Osteoblast (primary cell): Measurements from ENCODE around the gene NQO2. TPM values are rescaled to one million over a fixed set of nuclear protein-coding genes. Genes with fewer than 3 reads are reported as not detected.

Experiments used
- DNase-seq: peaks from one replicate; pipeline ENCODE4 v3.0.0; 2011; ENCODE audit warnings: low spot score, mixed read lengths; ENCODE audit not compliant: insufficient read length; ENCODE audit errors: missing footprints
- H2AFZ ChIP-seq: 2 replicates; pipeline ENCODE4 v1.6.0; 2011; ENCODE audit warnings: mild to moderate bottlenecking, low read length
- H3K27ac ChIP-seq: 2 replicates; pipeline ENCODE4 v1.5.1; 2011; ENCODE audit warnings: mild to moderate bottlenecking, low read depth, low read length, moderate library complexity
- H3K27me3 ChIP-seq: 2 replicates; pipeline ENCODE4 v1.6.0; 2012; ENCODE audit warnings: mild to moderate bottlenecking, control low read depth, inconsistent platforms, low read length, moderate library complexity; ENCODE audit not compliant: insufficient read depth
- H3K36me3 ChIP-seq: 2 replicates; pipeline ENCODE4 v1.5.1; 2011; ENCODE audit warnings: mild to moderate bottlenecking, low read length, control low read depth, moderate library complexity; ENCODE audit not compliant: insufficient read depth
- H3K4me1 ChIP-seq: 2 replicates; pipeline ENCODE4 v1.5.1; 2011; ENCODE audit warnings: mild to moderate bottlenecking, low read length, control low read depth, moderate library complexity; ENCODE audit not compliant: insufficient read depth
- H3K4me2 ChIP-seq: 2 replicates; pipeline ENCODE4 v1.6.0; 2011; ENCODE audit warnings: mild to moderate bottlenecking, low read length; ENCODE audit not compliant: insufficient read depth
- H3K4me3 ChIP-seq: fragments of 200-600 bp; sonication (generic); 3 replicates; pipeline ENCODE4 v1.5.1; 2012; ENCODE audit warnings: mild to moderate bottlenecking, low read length, inconsistent platforms; ENCODE audit not compliant: insufficient read depth
- H3K79me2 ChIP-seq: 2 replicates; pipeline ENCODE4 v1.6.0; 2012; ENCODE audit warnings: mild to moderate bottlenecking, low read length, control low read depth, inconsistent platforms; ENCODE audit not compliant: insufficient read depth
- H3K9me3 ChIP-seq: 2 replicates; pipeline ENCODE4 v1.5.1; 2011; ENCODE audit warnings: low read depth, low read length, control low read depth
- H4K20me1 ChIP-seq: 2 replicates; pipeline ENCODE4 v1.6.0; 2012; ENCODE audit warnings: mild to moderate bottlenecking, low read length, control low read depth; ENCODE audit not compliant: insufficient read depth
- total RNA-seq: library from RNA; depleted of rRNA; stranded (reverse); fragments of >200 nt; gene quantifications from 2 replicates; pipeline ENCODE4 v1.2.3, GENCODE V29; 2012
- TF ChIP-seq, protein P1 (sequence below): IDR thresholded peaks from 2 replicates; pipeline ENCODE4 v1.5.1; 2011; ENCODE audit warnings: mild to moderate bottlenecking, low read depth, low read length, moderate library complexity; ENCODE audit errors: extremely low read depth

Gene NQO2
- total RNA-seq, 1 donor, result 45.2 TPM

DNA sequence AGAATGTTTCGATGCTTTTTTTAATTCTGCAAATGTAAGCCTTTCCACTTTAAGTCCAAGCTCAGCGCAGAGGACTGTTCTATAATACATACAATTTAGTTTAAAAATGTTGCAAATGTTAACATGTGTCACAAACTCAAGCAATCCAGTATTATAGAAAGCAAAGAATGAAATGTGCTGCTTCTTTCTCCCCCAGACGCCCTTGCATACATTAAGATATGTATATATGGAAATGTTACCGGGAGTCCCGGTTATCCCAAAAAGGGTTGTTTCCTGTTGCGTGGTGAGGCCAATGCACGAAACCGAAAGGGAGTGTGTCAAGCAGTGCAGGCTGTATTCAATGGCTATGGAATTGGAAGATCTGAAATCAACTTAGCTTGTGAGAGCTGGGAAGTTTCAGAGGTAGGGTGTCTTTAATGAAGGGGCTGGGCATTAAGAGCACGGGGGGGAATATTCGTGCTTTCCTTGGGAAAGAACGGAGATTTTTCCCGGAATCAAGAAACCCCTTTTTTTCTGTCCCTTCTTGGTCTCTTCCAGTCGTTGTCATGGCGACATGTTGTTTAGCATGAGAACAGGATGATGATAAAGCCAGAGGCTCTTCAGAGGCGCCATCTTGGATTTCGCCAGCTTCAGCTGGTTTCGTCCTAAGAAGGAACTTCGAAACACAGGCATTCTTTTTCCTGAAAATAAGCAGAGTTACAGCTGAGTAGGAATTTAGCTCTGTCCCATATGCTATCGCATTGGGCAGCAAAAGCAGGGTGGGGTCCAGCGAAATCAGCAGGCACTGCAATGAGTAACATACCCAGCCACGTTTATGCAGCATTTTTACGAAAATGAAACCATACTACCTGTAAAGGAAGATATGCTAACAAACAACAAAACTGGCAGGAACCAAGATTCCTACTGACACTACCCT lies 10.1 kb upstream of the NQO2 start:
- Histone ChIP-seq H3K36me3 (no peaks in the 10 kb centered on the region), H3K27me3 (no peaks in the 10 kb centered on the region), H3K27ac (peak overlapping the region; percentile 100), H3K79me2 (no peaks in the 10 kb centered on the region), H3K4me1 (peaks cover 26% of the 10 kb centered on the region), H3K9me3 (no peaks in the 10 kb centered on the region), H3K4me2 (peak overlapping the region; percentile 98), H4K20me1 (no peaks in the 10 kb centered on the region), H2AFZ (peak overlapping the region; percentile 72), H3K4me3 (peak overlapping the region; percentile 85)
- DNase-seq, result peak; percentile 91
- TF ChIP-seq, protein P1, sequence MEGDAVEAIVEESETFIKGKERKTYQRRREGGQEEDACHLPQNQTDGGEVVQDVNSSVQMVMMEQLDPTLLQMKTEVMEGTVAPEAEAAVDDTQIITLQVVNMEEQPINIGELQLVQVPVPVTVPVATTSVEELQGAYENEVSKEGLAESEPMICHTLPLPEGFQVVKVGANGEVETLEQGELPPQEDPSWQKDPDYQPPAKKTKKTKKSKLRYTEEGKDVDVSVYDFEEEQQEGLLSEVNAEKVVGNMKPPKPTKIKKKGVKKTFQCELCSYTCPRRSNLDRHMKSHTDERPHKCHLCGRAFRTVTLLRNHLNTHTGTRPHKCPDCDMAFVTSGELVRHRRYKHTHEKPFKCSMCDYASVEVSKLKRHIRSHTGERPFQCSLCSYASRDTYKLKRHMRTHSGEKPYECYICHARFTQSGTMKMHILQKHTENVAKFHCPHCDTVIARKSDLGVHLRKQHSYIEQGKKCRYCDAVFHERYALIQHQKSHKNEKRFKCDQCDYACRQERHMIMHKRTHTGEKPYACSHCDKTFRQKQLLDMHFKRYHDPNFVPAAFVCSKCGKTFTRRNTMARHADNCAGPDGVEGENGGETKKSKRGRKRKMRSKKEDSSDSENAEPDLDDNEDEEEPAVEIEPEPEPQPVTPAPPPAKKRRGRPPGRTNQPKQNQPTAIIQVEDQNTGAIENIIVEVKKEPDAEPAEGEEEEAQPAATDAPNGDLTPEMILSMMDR, result peak; percentile 15

DNA sequence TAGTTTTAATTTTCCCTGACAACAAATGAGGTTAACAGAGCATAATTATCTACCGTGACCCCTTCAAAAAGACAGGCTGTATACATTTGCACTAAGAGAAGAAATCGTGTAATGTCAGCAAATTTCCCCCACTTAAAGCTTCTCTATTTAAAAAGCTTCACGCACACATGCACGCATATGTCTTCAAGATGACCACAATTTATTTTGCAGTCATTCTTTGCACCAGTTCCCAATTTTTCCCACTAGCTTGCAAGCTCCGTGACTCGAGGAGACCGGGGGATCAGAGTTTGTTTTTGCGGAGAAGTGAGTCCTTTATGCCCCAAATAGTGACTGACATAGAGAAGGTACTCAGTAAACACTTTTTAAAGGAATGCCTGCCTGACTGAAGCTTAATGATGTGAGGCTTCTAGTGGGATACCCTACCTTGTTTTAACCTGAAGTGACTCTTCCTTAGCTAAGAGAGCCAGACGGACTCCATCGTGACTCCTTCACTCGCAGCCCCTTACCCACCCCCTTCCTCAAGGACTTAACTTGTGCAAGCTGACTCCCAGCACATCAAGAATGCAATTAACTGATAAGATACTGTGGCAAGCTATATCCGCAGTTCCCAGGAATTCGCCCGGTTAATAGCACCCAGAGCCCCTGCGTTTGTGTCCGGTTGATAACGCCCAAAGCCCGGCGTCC lies 9.3 kb upstream of the NQO2 start:
- H3K27me3 ChIP-seq, result no peaks in the 10 kb centered on the region
- DNase-seq, result no peak
- H3K4me1 ChIP-seq, result peaks cover 26% of the 10 kb centered on the region
- H2AFZ ChIP-seq, result peak overlapping the region; percentile 72
- H4K20me1 ChIP-seq, result no peaks in the 10 kb centered on the region
- H3K4me2 ChIP-seq, result peak overlapping the region; percentile 98
- H3K79me2 ChIP-seq, result no peaks in the 10 kb centered on the region
- H3K36me3 ChIP-seq, result no peaks in the 10 kb centered on the region
- peak overlapping the region; percentile 85 for H3K4me3 ChIP-seq
- H3K9me3 ChIP-seq, result no peaks in the 10 kb centered on the region
- peak overlapping the region; percentile 100 for H3K27ac ChIP-seq
- TF ChIP-seq, protein P1, result no peak

DNA sequence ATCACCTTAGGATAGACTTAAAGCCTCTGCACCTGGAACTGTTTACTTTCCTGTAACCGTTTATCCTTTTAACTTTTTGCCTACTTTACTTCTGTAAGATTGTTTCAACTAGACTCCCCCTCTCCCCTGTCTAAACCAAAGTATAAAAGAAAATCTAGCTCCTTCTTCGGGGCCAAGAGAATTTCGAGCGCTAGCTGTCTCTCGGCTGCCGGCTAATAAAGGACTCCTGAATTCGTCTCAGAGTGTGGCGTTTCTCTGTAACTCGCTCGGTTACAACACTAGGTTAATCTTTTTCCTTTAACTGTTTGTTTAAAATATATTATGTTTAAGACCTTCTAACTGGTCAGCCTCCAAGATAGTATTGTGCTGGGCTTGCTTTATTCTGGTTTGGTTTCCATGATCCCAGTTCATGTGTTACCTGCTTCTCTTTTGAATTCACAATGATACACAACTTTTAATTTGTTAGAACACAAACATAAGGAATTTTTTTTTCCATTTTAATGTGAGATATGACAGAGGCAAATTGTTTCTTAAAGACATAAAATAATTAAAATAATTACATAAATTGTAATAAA lies 8.7 kb upstream of the NQO2 start:
- TF ChIP-seq, protein P1, result no peak
- Histone ChIP-seq H3K4me2 (peak overlapping the region; percentile 98), H2AFZ (peak overlapping the region; percentile 72), H3K27me3 (no peaks in the 10 kb centered on the region), H3K27ac (peak overlapping the region; percentile 100), H3K36me3 (no peaks in the 10 kb centered on the region), H3K9me3 (no peaks in the 10 kb centered on the region), H4K20me1 (no peaks in the 10 kb centered on the region), H3K79me2 (no peaks in the 10 kb centered on the region), H3K4me1 (peaks cover 23% of the 10 kb centered on the region), H3K4me3 (peak overlapping the region; percentile 85)
- no peak for DNase-seq
